HG03571 (cell line): ENCODE data around the gene DIP2A.

Experiments
- ATAC-seq: cut with Tn5 transposase; IDR thresholded peaks from one replicate; pipeline ENCODE4 v1.9.1; 2021; ENCODE audit not compliant: unreplicated experiment

The DIP2A gene

DNA sequence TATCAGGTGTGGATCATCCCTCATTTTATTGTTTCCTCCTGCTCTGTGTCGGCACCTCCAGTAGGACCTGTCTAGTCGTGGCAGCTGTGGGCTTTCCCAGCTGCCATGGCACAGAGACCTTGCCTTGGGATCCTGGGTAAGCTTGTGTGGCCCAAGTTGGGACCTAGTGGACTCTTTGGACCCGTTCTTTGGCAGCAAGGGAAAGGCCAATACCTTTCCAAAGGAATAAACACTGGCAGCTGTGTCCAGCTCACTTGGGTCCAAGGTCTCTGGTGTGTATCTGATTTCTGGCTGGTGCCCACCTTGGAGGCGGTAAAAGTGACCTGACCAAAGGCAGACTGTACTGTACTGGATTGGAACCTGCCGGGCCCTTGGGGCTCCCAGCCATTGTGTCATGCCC, 21.8 kb downstream of the DIP2A start:
- ATAC-seq: no peak

DNA sequence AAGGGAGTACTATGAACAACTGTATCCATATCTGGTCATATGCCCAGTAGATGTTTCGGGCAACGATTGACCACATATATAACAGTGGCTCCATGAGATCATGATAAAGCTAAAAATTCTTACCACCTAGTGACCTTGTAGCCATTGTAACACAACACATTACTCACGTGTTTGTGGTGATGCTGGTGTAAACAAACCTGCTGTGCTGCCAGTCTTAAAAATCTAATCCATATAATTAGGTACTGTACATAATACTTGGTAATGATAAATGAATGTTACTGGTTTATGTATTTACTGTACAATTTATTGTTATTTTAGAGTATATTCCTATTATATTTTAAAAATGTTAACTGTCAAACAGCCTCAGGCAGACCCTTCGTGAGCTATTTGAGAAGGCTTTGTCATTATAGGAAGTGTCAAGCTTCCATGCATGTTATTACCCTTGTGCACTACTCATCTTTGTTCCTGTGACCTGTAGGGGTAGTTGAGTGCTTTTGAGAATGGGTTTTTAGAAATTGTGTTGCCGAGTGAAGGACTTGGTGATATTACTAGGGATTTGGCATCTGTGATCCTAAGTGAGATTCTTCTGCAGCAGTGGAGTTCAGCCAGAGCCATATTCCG, 23.6 kb downstream of the DIP2A start:
- ATAC-seq: no peak

DNA sequence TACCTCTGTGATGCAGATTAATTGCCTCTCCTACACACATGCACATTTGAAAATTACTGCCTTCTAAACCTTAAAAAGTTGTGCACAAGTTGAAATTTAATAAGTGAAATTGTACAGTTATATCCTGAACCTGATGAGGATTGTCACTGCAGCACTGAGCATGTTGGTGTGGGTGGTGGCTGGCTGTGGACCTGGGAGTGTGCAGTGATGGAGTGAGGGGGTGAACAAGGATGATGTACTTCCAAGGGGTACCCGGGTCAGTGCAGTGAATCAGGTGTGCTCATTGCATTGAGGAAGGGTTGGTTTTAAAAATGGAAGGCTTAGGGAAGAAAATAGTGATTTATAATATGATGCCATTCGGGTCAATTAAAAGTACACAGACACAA, 24.1 kb downstream of the DIP2A start:
- ATAC-seq: no peak

DNA sequence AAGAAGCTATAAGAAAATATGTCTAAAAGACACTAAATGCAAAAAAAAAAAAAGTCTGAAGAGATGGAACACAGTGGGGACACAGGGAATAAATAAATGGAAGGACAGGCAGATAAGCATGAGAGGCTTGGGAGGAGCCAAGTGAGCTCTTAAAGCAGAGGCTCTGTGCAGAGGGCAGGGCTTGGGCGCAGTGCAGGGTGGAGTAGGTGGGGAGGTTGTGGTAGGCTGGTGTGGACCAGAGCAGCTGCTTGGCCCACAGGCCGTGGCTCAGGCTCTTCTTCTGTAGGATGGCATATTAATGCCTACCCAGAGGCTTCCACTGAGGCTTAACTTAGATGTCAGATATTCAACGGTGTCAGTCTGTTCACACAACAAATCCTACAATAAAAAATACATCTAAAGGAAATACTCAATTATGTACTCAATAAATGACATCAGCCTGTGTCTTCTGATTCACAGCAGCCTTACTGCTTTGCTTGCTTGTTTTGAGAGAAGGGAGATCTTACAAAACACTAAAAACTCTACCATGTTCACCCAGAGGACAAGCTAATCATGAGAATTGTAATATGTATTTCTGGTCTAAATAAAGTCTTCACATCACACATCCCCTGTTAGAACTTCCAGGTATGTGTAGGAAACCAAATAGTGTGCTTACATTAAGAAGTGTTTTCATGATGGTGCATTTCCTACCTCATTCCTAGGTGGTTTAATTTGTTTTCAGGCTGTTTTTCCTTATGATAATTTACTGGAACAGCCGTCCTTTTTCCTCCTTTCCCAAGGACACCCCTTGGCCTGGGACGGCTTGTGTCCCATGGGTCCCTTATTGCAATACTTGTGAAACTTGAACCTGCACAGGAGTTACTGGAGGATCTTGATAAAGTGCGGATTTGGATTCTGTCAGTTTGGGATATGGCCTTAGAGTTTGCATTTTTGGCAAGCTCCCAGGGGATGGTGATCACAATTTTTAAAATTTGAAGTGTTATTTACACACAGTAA, 24.9 kb downstream of the DIP2A start:
- no peak for ATAC-seq

DNA sequence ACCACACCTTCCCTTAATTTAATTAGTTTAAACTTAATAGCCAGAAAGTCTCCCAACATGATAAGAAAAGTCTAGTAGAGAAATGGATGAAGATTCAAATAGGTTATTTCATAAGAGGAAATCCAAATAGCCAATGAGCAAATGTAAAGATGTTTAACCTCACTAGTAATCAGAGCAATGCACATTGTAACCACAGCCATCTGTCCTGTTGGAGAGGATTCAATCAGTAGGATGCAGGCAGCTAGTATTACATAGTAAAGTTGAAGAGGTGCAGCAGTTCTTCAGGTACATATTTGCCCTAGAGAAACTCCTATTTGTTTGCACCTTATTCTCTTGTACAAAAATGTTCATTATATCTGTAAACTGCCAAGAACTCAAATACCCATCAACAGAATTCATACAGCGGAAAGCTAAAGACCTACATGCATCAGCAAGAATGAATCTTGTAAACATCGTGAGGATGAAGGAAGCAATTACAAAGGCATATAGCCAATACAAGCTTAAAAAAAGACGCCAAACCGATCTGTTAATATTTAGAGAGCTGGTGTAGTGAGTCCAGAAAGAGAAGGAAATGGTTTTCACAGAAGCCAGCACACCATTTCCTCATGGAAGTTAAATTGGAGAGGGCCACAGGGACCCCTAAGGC, 27.9 kb downstream of the DIP2A start:
- ATAC-seq: no peak

DNA sequence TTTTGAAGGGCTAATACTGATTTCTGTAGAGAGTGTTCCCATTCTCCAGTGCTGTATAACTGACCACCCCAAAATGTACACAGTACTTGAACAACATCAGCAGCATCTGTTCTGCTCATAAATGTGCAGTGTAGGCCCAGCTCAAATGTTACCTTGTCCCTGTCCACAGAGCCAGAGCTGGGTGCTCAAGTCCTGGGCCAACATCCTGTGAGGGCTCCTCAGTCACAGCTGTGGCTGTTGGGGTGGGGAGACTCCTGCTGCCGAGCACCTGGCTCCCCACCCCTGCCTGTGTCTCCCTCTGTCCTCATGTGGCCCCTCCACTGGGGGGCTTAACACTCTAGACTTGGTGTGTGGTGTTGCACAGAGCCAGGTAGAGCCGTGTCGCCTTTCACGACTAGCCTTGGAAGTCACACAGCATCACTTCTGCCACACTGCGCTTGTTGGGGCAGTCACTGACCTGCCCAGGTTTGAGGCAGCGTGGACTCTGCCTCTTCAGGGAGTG, 30.5 kb downstream of the DIP2A start:
- ATAC-seq: no peak

DNA sequence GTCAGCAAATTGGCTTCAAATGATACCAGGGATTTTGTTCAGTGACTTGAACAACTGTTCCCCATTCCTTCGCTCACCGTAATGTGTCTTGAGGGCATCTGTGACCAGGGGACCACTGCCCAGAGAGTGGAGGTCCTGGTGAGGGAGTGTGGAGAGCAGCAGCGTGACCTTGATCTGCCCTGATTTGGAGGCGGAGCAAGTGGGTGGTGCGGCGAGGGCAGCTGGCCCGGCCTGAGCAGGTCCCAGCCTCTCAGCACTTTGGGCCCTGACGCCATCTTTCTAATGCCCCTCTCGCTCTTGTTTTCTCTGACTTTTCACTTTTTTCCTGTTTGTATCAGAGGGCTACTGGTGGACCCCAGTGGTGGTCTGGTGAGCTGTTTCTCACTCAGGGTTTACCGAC, 31.1 kb downstream of the DIP2A start:
- no peak for ATAC-seq

DNA sequence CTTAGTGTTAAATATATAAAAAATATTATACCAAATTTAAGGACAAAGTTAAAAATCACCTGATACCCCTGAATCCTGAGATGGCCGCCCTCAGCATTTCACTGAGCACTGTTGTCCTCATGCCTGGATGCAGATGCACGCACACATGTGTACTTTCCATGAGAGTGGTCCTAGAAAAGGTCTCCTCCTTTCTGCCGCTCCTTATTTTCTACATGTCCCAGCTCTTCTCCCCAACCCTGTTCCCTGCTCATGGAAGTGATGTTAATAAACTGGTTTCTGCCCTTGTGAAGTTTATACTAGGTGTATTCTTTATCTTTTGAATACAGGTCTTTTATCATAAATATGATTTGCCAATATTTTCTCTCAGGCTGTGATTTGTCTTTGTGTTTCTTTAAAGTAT, 32.9 kb downstream of the DIP2A start:
- ATAC-seq: no peak

DNA sequence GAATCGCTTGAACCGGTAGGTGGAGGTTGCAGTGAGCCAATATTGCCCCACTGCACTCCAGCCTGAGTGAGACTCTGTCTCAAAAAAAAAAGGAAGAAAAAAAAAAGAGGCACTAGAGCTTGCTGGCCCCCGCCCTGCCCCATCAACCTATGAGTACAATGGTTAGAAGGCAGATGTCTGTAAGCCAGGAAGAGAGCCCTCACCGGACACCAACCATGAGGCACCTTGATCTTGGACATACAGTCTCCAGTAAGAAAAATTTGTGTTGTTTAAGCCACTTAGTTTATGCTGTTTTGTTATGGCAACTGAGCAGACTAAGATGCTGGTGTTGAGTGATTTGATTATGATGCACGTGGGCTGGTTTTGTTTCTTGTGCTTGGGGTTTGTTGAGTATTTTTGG, 34.2 kb downstream of the DIP2A start:
- ATAC-seq: no peak

DNA sequence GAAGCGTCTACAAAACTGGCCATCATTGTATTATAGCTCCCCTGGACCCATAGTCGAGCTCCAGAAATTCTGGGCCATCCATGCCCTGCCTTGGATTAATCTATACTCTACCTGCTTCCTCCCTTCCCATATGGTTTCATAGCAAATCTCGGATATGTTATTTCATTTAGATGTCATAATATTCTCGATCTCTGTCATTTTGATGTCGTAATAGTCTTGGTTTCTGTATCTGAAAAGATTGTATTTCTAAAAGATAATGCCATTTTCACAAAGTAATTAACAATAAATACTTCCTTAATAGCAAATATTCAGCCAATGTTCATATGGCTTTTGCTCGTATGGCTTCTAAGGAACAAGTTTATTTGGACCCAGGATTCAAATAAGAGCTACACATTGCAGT, 35.1 kb downstream of the DIP2A start:
- no peak for ATAC-seq

DNA sequence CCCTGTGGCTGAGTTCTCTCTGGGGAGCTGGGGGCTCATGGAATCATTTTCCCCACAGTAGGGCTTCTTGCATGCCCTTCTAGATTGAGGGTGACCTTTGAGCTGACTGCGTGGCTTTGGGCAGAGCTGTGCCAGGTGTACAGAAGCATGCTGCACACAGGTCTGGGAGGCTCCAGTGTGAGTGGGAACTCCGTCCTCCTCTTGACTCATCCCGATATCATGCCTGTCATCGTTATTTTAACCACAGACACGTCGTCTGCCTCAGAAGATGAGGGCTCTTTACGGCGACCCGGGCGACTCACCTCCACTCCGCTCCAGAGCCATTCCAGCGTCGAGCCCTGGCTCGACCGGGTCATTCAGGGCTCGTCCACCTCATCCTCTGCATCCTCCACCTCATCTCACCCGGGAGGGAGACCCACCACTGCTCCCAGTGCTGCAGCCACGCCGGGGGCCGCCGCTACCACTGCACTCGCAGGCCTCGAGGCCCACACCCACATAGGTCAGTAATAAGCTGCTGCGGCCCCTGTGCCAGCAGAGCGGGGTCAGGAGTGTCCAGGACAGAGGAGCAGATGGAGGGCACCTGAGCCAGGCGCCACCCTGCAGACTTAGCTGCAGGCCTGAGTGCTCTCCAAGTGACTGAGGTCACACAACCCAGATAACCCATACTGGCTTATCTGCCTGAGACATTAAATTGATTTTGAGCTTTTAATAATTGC, 39.8 kb downstream of the DIP2A start:
- ATAC-seq: no peak

DNA sequence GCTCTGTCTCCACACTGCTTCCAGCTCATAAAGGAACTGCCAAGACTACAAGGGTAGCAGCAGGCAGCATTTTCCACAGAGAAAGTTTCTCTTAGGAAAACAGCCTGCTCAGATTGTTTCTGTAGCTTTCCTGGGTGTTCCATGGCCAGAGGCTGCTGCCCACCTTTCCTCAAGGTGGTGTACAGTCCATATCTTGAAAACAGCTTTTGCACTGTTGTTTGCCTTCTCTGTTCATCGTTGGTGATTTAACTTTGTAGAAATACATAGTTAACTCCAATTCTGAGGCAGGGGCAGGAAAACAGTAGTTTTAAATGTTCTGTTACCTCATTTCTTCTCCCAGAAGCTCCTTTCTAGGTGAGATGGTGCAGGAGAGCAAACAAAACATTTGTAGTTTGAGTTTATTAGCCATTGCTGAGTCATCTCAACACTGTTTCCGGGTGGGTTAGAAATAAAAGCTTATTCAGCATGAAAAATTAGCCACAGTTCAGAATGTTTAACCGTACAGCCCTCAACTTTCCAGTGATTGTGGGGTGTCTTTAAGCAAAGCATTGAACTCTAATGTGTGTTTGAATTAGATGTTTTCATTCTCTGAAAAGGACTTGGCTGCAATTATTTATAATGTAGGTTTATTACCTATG, 41.7 kb downstream of the DIP2A start:
- ATAC-seq: no peak

DNA sequence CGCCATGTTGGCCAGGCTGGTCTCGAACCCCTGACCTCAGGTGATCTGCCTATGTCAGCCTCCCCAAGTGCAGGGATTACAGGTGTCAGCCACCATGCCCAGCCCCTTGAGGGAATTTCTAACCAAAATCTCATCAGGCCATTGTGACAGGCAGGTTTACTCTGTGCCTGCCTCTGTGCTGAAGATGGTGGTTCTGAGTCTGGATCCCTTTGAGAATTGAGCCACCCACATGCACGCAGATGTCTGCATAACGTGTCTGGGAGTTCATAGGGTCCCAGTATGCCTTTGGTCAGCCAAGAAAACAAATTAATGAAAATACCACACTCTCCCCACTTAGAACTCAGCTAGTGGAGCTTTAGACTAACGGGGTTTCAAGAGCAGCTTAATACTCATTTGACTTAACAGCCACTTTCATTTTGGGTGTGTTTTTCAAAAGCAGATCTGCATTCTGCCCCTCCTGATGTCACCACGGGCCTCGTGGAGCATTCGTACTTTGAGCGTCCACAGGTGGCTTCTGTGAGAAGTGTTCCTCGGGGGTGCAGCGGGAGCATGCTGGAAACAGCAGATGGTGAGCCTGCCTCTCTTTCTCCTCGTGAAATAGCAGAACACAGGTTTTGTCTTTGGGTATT, 45.3 kb downstream of the DIP2A start:
- ATAC-seq: no peak

DNA sequence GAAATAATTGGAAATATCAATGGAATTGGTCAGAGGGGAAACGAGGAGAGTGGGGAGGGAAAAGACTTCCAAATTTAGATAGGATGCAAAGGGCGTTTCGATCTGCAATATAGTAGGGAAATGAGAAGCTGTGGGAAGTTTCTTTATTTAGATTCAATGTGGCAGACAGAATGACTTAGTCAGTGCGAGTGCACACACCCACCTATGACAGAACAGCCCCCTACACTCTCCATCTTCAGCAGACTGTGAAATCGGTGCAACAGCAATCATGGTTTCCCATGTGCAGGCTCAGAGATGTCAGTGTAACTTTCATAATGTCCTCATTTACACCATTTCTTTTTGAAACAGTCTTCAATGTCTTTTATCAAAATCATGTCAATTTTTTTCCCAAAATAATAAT, 46.0 kb downstream of the DIP2A start:
- ATAC-seq: no peak

DNA sequence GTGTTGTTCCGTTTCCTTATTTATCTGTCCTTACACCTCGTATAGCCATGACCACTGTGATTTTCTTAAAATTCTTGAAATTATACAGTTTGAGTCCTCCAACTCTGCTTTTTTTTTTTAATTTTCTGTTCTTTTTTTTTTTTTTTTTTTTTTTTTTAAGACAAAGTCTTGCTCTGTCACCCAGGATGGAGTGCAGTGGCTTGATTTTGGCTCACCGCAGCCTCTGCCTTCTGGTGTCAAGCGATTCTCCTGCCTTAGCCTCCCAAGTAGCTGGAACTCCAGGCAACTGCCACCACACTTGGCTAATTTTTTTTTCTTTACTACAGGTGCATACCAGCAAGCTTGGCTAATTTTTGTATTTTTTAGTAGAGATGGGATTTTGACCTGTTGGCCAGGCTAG, 48.9 kb downstream of the DIP2A start:
- no peak for ATAC-seq

DNA sequence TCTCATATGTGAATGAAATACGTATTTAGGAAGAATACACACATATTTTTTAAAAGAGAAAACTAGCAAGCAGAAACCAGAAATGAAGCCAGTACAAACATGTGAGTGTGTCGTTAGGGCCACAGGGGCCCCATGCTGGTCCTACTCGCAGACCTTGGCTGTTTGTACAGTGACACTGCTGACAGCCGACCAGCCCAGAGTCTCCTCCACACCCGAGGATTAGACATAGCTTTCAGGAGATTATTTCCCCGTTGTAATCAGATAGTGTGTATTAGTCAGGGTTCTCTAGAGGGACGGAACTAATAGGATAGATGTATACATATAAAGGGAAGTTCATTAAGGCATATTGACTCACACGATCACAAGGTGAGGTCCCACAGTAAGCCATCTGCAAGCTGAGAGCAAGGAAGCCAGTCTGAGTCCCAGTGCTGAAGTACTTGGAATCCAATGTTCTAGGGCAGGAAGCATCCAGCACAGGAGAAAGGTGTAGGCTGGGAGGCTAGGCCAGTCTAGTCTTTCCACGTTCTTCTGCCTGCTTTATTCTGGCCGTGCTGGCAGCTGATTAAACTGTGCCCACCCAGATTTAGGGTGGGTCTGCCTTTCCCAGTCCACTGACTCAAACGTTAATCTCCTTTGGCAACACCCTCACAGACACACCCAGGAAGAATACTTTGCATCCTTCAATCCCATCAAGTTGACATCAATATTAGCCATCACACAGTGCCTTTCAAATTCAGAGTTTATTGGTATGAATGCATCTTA, 51.2 kb downstream of the DIP2A start:
- no peak for ATAC-seq

DNA sequence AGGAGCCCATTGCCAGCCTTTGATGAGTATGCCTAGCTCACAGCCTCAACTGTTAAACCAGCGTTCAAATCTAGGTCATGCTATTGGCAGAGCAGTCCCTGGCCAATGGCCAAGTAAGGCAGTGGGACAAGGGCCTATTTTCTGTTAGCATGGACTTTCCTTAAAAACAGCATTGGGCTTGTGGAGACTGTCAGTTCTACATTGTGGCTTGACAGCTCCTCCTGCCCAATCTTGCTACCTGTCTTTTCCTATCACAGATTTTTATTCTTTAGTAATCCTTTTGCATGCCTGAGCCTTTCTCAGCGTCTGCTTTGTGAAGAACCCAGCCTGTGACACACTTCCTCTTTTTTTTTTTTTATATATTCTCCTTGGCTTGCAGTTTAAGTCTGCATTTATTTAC, 56.4 kb downstream of the DIP2A start:
- no peak for ATAC-seq

DNA sequence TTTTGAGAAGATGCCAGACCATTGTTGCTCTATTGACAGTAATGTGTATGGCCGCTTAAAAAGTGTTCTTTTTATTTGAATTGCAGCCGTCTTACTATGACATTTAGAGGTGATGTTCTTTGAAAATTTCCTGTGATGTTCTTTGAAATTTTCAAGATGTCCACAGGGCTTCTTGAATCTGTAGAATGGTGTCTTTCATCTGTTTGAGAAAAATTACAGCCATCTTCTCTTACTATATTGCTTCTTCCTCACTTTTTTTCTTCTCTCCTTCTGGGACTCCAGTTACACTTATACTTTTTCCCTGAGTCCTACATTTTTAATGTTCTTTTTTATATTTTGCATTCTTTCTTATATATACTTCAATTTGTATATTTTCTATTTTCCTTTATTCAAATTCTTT, 57.4 kb downstream of the DIP2A start:
- ATAC-seq: no peak

DNA sequence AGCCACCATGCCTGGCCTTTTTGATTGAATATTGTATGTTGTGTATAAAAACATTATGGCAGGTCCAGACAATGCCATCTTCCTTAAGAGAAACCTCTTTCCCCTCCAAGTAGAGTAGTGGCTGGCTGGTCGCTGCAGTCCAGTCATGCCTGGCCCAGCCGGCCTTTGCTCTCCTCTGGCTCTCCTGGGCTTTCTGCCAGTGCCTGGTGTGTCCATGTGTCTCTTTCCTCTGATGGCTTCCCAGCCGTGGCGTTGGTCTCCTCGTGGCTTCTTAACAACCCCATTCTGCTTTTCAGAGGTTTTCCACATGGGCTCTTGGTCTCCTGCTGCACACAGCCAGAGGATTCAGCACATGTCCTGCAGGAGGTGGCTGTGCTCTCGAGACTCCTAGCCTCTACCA, 58.7 kb downstream of the DIP2A start:
- no peak for ATAC-seq
